NCI-H774 (cell line): Measurements from ENCODE around the gene CDC42EP2.

Source experiments
- DNase-seq: peaks from one replicate; lab custom pipeline; 2025; lab: John Stamatoyannopoulos, UW

CDC42EP2 gene, protein sequence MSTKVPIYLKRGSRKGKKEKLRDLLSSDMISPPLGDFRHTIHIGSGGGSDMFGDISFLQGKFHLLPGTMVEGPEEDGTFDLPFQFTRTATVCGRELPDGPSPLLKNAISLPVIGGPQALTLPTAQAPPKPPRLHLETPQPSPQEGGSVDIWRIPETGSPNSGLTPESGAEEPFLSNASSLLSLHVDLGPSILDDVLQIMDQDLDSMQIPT

GRCh38 chr11:65314501-65315203, at the start of gene CDC42EP2:
TSS of gene CDC42EP2 (plus strand) at chr11:65314866. CDS start at chr11:65320899, 6,033 bp downstream.
- peak; percentile 78 for DNase-seq

DNA sequence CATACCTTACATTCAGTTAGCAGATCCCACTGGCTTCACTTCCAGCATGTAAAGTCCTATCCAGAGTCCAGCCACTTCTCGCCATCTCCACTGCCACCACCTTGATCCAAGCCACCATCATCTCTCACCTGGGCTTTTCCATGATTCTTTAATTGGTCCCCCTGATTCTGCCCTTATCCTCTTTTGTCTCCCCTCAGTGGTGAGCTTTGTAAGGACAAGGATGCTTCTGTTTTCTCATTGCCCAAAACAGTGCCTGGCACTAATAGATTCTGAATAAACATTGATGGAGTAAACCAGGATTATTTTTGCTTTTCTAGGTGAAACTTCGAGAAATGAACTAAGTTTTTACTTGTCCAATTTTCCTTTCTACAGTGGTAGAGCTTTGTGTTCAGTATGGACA, 48.5 kb upstream of the CDC42EP2 start:
- DNase-seq, result no peak

DNA sequence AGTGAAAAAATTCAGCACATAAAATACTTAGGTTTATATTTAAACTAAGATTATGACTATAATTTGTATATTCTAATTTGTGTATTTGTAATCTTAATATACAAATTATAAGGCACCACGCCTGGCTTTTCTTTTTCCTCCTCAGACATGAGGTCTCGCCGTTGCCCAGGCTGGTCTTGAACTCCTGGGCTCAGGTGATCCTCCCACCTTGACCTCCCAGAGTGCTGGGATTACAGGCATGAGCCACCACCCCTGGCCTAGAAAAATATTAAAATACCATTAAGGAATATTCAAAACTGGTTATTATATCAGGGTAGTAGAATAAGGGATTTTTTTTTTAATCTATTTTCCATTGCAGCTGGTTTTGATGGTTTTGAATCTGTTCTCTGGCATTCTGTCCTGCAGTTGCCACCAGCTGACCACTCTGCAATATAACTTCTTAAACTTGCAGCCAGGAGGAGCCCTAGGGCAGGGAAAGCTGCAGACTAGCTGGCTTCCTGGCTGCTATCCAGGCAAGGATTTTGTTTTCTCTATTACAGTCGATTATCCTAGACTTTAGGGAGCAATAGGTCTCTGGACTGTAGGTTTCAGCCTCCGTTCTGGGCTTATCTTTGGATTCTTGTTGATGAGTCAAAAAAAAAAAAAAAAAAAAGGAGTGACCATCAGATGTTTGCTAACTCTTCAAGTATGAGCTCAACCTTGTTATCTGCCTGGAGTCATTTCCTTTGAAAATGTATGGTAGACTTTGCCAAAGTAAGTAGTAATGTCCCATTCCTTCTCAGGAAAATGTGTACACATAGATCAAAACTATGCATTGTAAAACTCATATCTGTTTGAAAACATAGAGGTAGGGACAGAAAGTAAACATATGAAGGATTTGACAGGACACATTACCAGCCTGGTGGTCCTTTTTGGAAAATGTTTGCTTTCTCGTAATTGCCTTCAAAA, 39.7 kb upstream of the CDC42EP2 start:
- peak; percentile 38 for DNase-seq

DNA sequence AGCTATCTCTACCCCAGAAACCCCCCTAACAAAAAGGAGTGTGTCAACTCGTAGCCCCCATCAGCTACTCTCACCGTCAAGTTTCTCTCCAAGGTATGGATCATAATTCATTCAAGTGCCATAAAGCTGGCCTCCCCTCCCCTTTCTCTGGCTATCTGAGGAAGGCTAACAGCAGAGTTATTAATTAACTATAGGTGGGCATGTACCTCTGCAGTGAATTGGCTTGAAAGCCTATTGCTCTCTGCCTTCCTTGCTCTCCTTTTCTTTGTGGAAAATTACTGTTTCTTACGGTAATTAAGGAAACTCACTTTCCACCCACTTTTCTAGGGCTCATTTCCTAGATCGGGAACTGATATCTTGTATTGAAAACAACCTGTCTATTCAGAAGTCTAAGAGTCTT, 38.8 kb upstream of the CDC42EP2 start:
- no peak for DNase-seq

DNA sequence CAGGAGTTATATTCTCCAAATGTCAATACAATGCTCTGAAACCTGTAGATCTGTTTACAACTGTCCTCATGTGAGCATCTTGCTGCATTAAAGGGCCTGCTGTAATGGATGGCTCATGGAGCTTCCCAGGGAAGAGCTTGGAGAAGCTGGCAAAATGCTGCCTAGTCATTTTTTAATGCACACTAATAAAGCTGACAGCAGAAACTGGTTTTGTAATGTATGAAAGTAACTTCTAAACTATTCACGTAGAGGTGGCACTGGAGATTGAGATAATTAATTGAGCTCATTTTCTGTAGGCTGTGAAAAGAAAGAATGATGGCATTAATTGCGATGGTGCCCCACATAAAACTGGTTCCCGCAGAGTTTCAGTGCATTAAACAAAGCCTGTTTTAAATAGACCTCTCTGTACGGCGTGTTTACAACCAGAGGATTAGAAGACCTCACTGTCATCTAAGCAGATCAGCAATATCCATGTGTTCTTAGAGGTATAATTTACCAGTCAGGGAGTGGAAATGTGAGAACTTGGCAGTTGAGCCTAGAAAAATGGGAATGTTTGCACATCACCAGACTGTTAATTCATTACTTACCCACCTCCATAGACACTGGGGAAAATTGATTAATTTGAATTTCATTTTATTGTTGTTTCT, 36.9 kb upstream of the CDC42EP2 start:
- DNase-seq, result no peak

DNA sequence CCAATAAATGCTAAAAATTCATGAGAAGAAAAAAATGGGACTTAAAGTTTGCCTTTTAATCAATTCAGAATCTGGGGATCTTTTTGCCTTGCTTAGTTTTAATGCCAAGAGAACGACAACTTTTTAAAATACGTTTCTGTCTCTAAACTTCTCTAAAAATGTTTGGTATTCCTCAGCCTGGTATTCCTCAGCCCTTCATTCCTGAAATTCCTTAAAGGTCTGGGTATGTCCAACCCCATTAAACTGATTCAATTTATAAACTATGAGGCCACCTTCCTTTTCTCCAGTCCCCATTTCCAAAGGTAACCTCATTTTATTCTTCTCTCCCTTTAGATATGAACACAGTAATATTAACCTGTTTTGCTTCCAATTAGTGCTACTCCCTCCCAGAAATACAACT, 36.3 kb upstream of the CDC42EP2 start:
- DNase-seq, result no peak

DNA sequence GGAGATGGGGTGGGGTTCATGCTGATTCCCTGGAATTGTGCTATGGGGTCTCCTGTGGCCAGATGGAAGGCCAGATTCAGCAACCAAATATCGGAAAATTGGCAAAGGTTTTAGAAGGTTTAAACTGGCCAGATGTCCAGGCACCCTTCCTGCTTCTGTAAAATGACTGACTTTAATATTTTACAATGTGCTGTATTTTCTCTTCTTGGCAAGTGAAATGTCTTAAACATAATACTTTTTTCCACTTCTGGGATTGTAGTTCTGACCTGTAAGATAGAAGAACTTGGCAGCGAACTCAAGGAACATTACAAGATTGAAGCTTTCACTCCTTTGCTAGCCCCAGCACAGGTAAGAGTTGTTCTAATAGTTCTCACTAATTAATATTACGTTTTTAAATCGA, 35.4 kb upstream of the CDC42EP2 start:
- no peak for DNase-seq

DNA sequence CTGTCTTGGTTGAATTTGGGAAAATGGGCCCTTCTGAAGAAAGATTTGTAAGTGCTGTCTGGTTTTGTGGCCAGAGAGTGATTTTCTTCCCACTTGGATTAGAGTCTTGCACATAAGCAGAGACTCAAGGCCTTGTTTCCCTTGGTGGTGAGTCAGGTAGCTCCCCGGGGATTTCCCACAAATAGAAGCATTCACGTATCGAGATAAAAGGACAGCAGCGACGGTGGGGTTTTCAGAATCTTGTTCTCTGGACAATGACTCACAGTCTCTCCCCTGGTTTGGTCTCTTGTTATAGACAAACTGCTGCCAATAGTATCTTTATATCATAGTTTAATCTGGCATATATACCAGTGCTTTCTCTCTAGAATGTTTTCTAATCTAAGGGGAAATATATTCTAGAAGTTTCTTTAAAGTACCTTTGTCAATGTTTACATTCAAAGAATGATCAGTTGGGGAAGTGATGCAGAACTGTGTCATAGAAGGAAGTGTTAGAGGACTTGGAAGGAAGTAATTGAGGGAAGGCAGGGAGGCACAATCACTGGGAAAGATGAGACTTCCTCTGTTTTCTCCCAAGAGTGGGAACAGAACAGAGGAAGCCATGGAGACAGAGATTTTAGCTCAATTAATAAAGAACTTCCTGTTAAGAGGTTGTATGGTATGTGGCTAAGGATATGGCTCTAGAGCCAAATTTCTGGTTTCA, 34.8 kb upstream of the CDC42EP2 start:
- no peak for DNase-seq

DNA sequence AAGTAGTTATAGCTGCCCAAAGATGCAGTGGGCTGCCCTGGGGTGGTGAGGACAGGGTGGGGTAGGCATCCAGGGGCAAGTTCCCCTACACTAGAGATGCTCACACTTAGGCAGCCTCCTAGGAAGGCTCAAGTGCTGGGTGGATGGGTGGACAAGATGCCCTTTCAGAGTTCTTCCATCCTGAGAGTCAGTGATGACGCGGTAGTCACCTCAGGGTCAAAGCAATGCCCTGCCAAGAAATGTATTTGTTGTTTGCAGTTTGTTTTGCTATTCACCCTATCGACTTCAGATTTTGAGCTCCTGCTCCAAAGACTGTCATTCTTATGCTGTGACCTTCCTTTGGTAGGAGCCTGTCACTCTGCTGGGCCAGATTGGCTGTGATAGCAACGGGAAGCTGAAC, 34.0 kb upstream of the CDC42EP2 start:
- no peak for DNase-seq

GRCh38 chr11:65286686-65287085, 28.0 kb upstream of the CDC42EP2 start:
- no peak for DNase-seq

GRCh38 chr11:65287601-65288000, 27.1 kb upstream of the CDC42EP2 start:
- DNase-seq, result no peak

DNA sequence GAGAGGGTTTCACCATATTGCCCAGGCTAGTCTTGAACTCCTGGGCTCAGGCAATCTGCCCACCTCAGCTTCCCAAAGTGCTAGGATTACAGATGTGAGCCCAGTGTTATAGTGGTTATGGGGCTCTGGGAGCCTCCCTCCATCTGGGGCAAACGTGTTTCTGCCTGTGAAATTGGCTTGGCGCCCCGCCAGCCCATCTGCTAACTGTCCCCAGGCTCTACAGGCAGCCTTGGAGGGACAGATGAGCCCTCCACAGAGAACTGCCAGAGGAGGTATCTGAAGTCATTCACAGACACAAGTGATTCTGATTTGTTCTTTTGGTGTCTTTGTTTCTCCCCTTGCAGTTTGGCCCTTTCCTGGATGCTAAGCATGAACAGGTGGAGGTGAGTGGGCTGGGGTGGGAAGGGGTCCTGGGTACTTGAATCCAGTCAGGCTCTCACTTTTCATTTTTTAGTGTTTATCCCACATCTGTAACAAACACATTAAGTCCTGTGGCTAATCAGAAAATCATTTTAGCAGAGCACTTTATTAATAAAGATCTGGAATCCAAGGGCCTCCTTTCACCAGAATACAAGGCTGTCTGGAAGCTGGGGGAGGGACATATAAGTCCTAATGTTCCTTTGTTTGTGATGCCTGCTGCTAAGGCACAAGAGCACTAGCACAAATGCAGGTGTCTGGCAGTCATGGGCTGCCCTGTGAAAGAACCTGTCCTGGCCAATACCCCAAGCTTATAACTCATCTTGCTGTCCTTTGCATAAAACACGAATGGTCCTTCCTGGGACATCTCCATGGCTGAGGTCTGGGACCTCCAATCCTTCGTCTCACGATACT, 25.7 kb upstream of the CDC42EP2 start:
- DNase-seq, result no peak

DNA sequence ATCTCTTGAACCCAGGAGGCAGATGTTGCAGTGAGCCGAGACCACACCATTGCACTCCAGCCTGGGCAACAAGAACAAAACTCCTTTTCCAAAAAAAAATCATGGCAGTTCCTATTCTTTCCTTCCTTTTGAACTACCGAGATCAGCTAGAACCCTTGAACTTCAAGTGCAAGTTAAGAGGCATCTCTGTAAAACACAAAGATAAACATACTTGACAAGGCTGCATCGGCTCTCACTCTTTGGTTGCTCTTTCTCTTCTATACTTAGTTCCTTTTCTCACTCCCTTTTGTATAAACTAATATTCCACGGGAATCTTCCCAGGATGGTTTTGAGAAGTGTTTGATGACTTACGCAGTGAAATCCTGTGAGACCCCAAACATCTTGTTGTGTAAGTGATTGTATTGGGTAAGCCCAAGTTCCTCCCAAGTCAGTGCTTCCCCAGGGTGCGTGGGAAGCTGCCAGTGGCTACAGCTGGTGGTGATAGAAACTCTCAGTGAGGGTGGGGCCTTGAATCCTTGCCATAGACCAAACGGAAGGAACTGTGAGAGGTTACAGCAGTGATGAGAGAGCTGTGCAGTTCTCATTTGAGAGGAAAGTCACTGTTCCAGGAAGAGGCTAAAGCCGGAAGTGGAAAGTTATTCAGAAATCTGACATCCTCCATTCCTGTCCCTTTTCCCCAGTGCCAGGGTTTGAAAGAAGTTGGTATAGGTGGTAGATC, 24.1 kb upstream of the CDC42EP2 start:
- no peak for DNase-seq

GRCh38 chr11:65291613-65292012, 23.1 kb upstream of the CDC42EP2 start:
- no peak for DNase-seq

DNA sequence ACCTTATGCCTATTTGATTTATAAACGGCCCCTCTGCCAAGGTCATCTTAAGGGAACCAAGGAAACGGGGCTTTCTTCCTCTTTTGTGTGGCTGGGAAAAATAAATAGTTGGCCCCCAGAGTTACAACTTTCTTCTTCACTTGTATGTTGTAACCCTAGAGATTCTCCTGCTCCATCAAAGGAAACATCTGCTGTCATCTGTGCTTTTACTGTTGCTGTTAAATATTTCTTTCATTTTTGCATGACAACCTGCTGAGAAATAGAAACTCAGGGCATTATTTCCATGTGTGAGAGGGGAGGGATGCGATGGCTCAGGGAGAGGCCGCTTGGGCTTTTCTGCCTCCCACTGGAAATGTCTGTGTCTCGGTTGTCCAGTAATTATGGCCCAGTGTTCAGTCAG, 21.8 kb upstream of the CDC42EP2 start:
- no peak for DNase-seq

DNA sequence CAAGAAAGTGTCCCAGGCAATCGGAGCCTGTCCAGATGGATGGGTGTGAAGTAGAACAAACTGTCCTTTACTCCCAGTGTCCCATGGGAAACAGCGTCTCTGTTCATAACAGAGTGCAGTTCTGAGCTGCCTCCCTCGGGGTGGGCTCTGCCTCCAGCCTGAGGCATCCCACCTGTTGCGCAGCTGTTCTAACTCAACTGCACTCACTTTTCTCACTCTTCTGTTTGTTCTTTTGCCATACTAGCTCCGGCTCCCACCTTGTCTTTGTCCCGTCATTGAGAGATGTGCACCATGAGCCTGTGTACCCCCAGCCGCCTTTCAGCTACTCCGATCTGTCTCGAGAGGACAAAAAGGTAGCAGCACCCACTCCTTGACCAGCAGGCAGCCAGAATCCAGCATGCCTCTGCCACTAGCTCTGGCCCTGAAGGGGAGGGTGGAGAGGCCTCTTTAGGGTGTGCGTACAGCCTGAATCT, 20.7 kb upstream of the CDC42EP2 start:
- no peak for DNase-seq

GRCh38 chr11:65295001-65295400, 19.7 kb upstream of the CDC42EP2 start:
- DNase-seq, result no peak

- no peak for DNase-seq
Observed at GRCh38 chr11:65295571-65296341, 18.9 kb upstream of the CDC42EP2 start.

DNA sequence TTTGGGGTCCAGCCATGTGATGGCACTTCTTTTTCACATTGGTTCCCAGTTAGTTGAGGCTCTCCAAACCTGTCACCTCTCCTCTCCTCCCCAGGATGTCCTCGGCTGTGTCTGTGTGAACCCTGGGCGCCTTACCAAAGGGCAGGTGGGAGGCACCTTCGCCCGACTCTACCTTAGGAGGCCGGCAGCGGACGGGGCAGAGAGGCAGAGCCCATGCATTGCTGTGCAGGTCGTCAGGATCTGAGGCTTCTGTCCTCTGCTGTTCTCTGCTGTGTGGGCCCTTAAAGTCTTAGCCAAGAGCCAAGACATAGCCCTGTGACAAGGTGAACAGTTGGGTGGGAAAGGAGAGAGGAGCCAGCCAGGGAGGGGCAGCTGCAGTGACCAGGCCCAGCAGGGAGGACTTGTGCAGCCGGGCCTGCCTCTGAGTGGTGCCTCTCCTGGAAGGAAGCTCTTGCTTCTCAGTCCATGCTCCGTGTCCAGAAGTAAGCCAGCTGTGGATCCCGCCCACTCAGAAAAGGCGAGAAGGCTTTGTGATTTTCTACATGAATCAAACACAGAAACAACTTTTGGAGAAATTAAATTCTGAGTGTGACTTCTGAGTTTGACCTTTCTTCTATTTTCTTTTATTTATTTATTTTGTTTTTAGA, 17.5 kb upstream of the CDC42EP2 start:
- no peak for DNase-seq
